ENCODE results near the gene CDKL4.

GRCh38 chr2:39218391-39218790 lies 25.4 kb downstream of the CDKL4 start:
- TF ChIP-seq CTCF (conservative IDR thresholded peaks at IDR 0.05; ENCODE audit: low read depth, low read length) (no peak), EZH2 (IDR thresholded peaks at IDR 0.05; ENCODE audit: borderline replicate concordance, low read depth, low read length, poor library complexity, severe bottlenecking) (no peak)

All from A673 (cell line).